MG63 (cell line): Measurements from ENCODE around the gene USP17L21. TPM values are rescaled to one million over a fixed set of nuclear protein-coding genes. Genes with fewer than 3 reads are reported as not detected.
"Not testable (repeated sequence)": the region's sequence is repeated elsewhere in the genome, so short reads cannot be mapped to it uniquely, and the experiment has no call there.

ENCODE experiments used
- DNase-seq: peaks from one replicate; pipeline ENCODE4 v3.0.0-alpha.2; 2020
- H3K27me3 ChIP-seq: fragments of 250-450 bp; sonication (Bioruptor Pico); 2 replicates; pipeline ENCODE4 v1.5.1; 2020; ENCODE audit warnings: mild to moderate bottlenecking, moderate library complexity
- H3K36me3 ChIP-seq: fragments of 250-450 bp; sonication (Bioruptor Pico); 2 replicates; pipeline ENCODE4 v1.5.1; 2020; ENCODE audit warnings: mild to moderate bottlenecking, moderate library complexity
- H3K4me3 ChIP-seq: fragments of 250-450 bp; sonication (Bioruptor Pico); 2 replicates; pipeline ENCODE4 v1.5.1; 2020; ENCODE audit warnings: mild to moderate bottlenecking, moderate library complexity
- H3K9me3 ChIP-seq: fragments of 250-450 bp; sonication (Bioruptor Pico); 2 replicates; pipeline ENCODE4 v1.5.1; 2020; ENCODE audit warnings: mild to moderate bottlenecking, moderate library complexity
- total RNA-seq: library from RNA; depleted of rRNA; stranded (reverse); fragments of >200 nt; shearing (Covaris generic); gene quantifications from 2 replicates; pipeline ENCODE4 v1.2.3, GENCODE V29; 2014; ENCODE audit warnings: low replicate concordance; rRNA removed

The USP17L21 gene
- not detected in 2 replicates for total RNA-seq

GRCh38 chr4:9262572-9262971 is at the start of gene USP17L21:
Gene USP17L21 (plus strand): TSS chr4:9262872. CDS start chr4:9262872, 0 bp downstream.
- not testable (repeated sequence) for H3K9me3 ChIP-seq, H3K36me3 ChIP-seq, H3K4me3 ChIP-seq, DNase-seq, H3K27me3 ChIP-seq

GRCh38 chr4:9214701-9215100 is 48.0 kb upstream of the USP17L21 start:
- not testable (repeated sequence) for H3K36me3 ChIP-seq, H3K9me3 ChIP-seq, DNase-seq, H3K27me3 ChIP-seq, H3K4me3 ChIP-seq

GRCh38 chr4:9215105-9215504 is 47.6 kb upstream of the USP17L21 start, which contains the start of gene USP17L11:
Gene USP17L11 (plus strand): TSS chr4:9215405. CDS start chr4:9215405, 0 bp downstream.
- not testable (repeated sequence) for H3K27me3 ChIP-seq, H3K36me3 ChIP-seq, H3K4me3 ChIP-seq, DNase-seq, H3K9me3 ChIP-seq

GRCh38 chr4:9219852-9220251 is 42.8 kb upstream of the USP17L21 start, which contains the start of gene USP17L12:
Gene USP17L12 (plus strand): TSS chr4:9220152. CDS start chr4:9220152, 0 bp downstream.
- DNase-seq, H3K9me3 ChIP-seq, H3K36me3 ChIP-seq, H3K4me3 ChIP-seq, H3K27me3 ChIP-seq: not testable (repeated sequence)

- not testable (repeated sequence) for H3K4me3 ChIP-seq, H3K27me3 ChIP-seq, DNase-seq, H3K9me3 ChIP-seq, H3K36me3 ChIP-seq
These were observed 38.1 kb upstream of the USP17L21 start, which contains the start of gene USP17L13 for GRCh38 chr4:9224596-9224995. Gene USP17L13 (plus strand): TSS chr4:9224896. CDS start chr4:9224896, 0 bp downstream.

GRCh38 chr4:9230249-9230648 is 32.4 kb upstream of the USP17L21 start:
- not testable (repeated sequence) for H3K27me3 ChIP-seq, H3K9me3 ChIP-seq, H3K4me3 ChIP-seq, DNase-seq, H3K36me3 ChIP-seq

- not testable (repeated sequence) for H3K27me3 ChIP-seq, H3K4me3 ChIP-seq, H3K36me3 ChIP-seq, H3K9me3 ChIP-seq, DNase-seq
These were observed 28.6 kb upstream of the USP17L21 start, which contains the start of gene USP17L15 for GRCh38 chr4:9234085-9234484. Gene USP17L15 (plus strand): TSS chr4:9234385. CDS start chr4:9234385, 0 bp downstream.

- not testable (repeated sequence) for H3K4me3 ChIP-seq, H3K9me3 ChIP-seq, H3K27me3 ChIP-seq, H3K36me3 ChIP-seq, DNase-seq
These were observed 24.2 kb upstream of the USP17L21 start for GRCh38 chr4:9238461-9238860.

- not testable (repeated sequence) for DNase-seq, H3K36me3 ChIP-seq, H3K4me3 ChIP-seq, H3K27me3 ChIP-seq, H3K9me3 ChIP-seq
These were observed 19.1 kb upstream of the USP17L21 start, which contains the start of gene USP17L17 for GRCh38 chr4:9243579-9243978. Gene USP17L17 (plus strand): TSS chr4:9243879. CDS start chr4:9243879, 0 bp downstream.

GRCh38 chr4:9247953-9248680 is 14.6 kb upstream of the USP17L21 start, which contains the start of gene USP17L18:
Gene USP17L18 (plus strand): TSS chr4:9248630. CDS start chr4:9248630, 0 bp downstream.
- DNase-seq, H3K27me3 ChIP-seq, H3K36me3 ChIP-seq, H3K4me3 ChIP-seq, H3K9me3 ChIP-seq: not testable (repeated sequence)

- H3K36me3 ChIP-seq, H3K9me3 ChIP-seq, DNase-seq, H3K4me3 ChIP-seq, H3K27me3 ChIP-seq: not testable (repeated sequence)
These were observed 9.6 kb upstream of the USP17L21 start, which contains the start of gene USP17L19 for GRCh38 chr4:9253078-9253477. Gene USP17L19 (plus strand): TSS chr4:9253378. CDS start chr4:9253378, 0 bp downstream.

GRCh38 chr4:9257824-9258223 is 4.8 kb upstream of the USP17L21 start, which contains the start of gene USP17L20:
Gene USP17L20 (plus strand): TSS chr4:9258124. CDS start chr4:9258124, 0 bp downstream.
- not testable (repeated sequence) for H3K9me3 ChIP-seq, H3K27me3 ChIP-seq, H3K4me3 ChIP-seq, DNase-seq, H3K36me3 ChIP-seq

- not testable (repeated sequence) for DNase-seq, H3K36me3 ChIP-seq, H3K27me3 ChIP-seq, H3K9me3 ChIP-seq, H3K4me3 ChIP-seq
These were observed 4.6 kb downstream of the USP17L21 start, which contains the start of gene USP17L22 for GRCh38 chr4:9267319-9267718. Gene USP17L22 (plus strand): TSS chr4:9267619. CDS start chr4:9267619, 0 bp downstream.

- not testable (repeated sequence) for H3K27me3 ChIP-seq, H3K4me3 ChIP-seq, DNase-seq, H3K36me3 ChIP-seq, H3K9me3 ChIP-seq
These were observed 9.0 kb downstream of the USP17L21 start for GRCh38 chr4:9271719-9272118.
